ENCODE data around the gene IZUMO1.
A peak's percentile ranks its signal among the peaks of the same experiment; 100 is the strongest.

Gene IZUMO1

GRCh38 chr19:48708471-48708870, 38.2 kb downstream of the IZUMO1 start:
- CTCF ChIA-PET: interaction anchor here (0.5 kb wide), 1 partner anchor 235 kb away, joined by 3 read pairs; no protein-coding TSS in a partner anchor
- TF ChIP-seq CTCF (conservative IDR thresholded peaks at IDR 0.05; ENCODE audit: low read depth): no peak
- POLR2A ChIA-PET (ENCODE audit: low non-redundant PET): no interaction called here
- DNase-seq (ENCODE audit: low spot score): no peak
- H3K27ac ChIP-seq: no peak overlapping the region

- DNase-seq (ENCODE audit: low spot score): no peak
- POLR2A ChIA-PET (ENCODE audit: low non-redundant PET): interaction anchor here (0.6 kb wide), 1 partner anchor 13 kb away, joined by 6 read pairs; no protein-coding TSS in a partner anchor
- TF ChIP-seq CTCF (conservative IDR thresholded peaks at IDR 0.05; ENCODE audit: low read depth): no peak
- no peak overlapping the region for H3K27ac ChIP-seq
- CTCF ChIA-PET: no interaction called here
Observed at GRCh38 chr19:48705431-48705830, 41.3 kb downstream of the IZUMO1 start.

- CTCF ChIA-PET: no interaction called here
- TF ChIP-seq CTCF (conservative IDR thresholded peaks at IDR 0.05; ENCODE audit: low read depth): no peak
- no peak for DNase-seq (ENCODE audit: low spot score)
- POLR2A ChIA-PET (ENCODE audit: low non-redundant PET): no interaction called here
- H3K27ac ChIP-seq: no peak overlapping the region
Observed at GRCh38 chr19:48703316-48703715, 43.4 kb downstream of the IZUMO1 start.

- ChIA-PET CTCF (no interaction called here), POLR2A (ENCODE audit: low non-redundant PET) (no interaction called here)
- DNase-seq (ENCODE audit: low spot score): no peak
- no peak overlapping the region for H3K27ac ChIP-seq
- TF ChIP-seq CTCF (conservative IDR thresholded peaks at IDR 0.05; ENCODE audit: low read depth): no peak
Observed at GRCh38 chr19:48702701-48703100, 44.0 kb downstream of the IZUMO1 start.

- H3K27ac ChIP-seq: peak overlapping the region; percentile 66
- ChIA-PET CTCF (interaction anchor here (0.6 kb wide), 1 partner anchor 41 kb away, joined by 3 read pairs; no protein-coding TSS in a partner anchor), POLR2A (ENCODE audit: low non-redundant PET) (no interaction called here)
- no peak for DNase-seq (ENCODE audit: low spot score)
- no peak for TF ChIP-seq CTCF (conservative IDR thresholded peaks at IDR 0.05; ENCODE audit: low read depth)
Observed at GRCh38 chr19:48698046-48698445, 48.7 kb downstream of the IZUMO1 start.

GRCh38 chr19:48696353-48697010, 50.2 kb downstream of the IZUMO1 start:
- no peak for TF ChIP-seq CTCF (conservative IDR thresholded peaks at IDR 0.05; ENCODE audit: low read depth)
- peak overlapping the region; percentile 18 for H3K27ac ChIP-seq
- ChIA-PET POLR2A (ENCODE audit: low non-redundant PET) (interaction anchor here (0.5 kb wide), 1 partner anchor 20 kb away, joined by 4 read pairs; no protein-coding TSS in a partner anchor), CTCF (interaction anchor here (0.6 kb wide), 1 partner anchor 28 kb away, joined by 3 read pairs; no protein-coding TSS in a partner anchor)
- DNase-seq (ENCODE audit: low spot score): no peak
